Measurements from ENCODE around the gene CENPW.

CENPW gene

GRCh38 chr6:126339796-126340609 is at the start of gene CENPW:
CENPW (plus strand) TSS chr6:126340115; CDS start chr6:126340274, 159 bp downstream.
- TF ChIP-seq CTCF (IDR thresholded peaks at IDR 0.05; ENCODE audit: insufficient read depth, low read depth, low read length, missing control alignments), result peak; percentile 1
- peak within 1 kb of the TSS; percentile 96 for H3K4me3 ChIP-seq (ENCODE audit: low read depth, low read length)
- peak; percentile 90 for DNase-seq (ENCODE audit: low read depth)

- TF ChIP-seq CTCF (IDR thresholded peaks at IDR 0.05; ENCODE audit: insufficient read depth, low read depth, low read length, missing control alignments), result no peak
- H3K4me3 ChIP-seq (ENCODE audit: low read depth, low read length), result no peak overlapping the region
- no peak for DNase-seq (ENCODE audit: low read depth)
Measured at GRCh38 chr6:126293891-126294524, 45.9 kb upstream of the CENPW start.

DNA sequence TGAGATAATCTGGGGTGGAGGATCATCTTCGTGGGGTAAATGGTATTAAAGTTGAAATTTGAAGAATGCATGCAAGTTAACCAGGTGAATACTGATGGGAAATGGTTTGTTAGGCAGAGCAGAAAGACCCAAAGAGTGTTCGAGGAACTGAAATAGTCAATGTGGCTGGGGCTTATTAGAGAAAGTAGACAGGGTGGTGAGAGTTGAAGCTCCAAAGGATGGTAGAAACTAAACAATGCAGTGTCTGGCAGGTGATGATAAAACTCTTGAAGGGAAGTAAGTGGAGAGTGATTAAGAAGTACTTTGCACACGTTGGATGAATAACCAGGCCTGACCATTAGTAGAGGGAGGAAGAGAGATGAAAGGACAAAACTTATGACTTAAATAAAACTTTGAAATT is 39.8 kb upstream of the CENPW start:
- no peak for TF ChIP-seq CTCF (IDR thresholded peaks at IDR 0.05; ENCODE audit: insufficient read depth, low read depth, low read length, missing control alignments)

GRCh38 chr6:126300735-126301134 is 39.2 kb upstream of the CENPW start:
- peak; percentile 17 for DNase-seq (ENCODE audit: low read depth)

More for the DNA sequence above, 39.8 kb upstream of the CENPW start:
- DNase-seq (ENCODE audit: low read depth), result peak; percentile 14
- H3K4me3 ChIP-seq (ENCODE audit: low read depth, low read length), result no peak overlapping the region

GRCh38 chr6:126302191-126302590 is 37.7 kb upstream of the CENPW start:
- no peak for DNase-seq (ENCODE audit: low read depth)
- TF ChIP-seq CTCF (IDR thresholded peaks at IDR 0.05; ENCODE audit: insufficient read depth, low read depth, low read length, missing control alignments), result no peak

More at GRCh38 chr6:126300735-126301134, 39.2 kb upstream of the CENPW start:
- TF ChIP-seq CTCF (IDR thresholded peaks at IDR 0.05; ENCODE audit: insufficient read depth, low read depth, low read length, missing control alignments), result no peak
- no peak overlapping the region for H3K4me3 ChIP-seq (ENCODE audit: low read depth, low read length)

DNA sequence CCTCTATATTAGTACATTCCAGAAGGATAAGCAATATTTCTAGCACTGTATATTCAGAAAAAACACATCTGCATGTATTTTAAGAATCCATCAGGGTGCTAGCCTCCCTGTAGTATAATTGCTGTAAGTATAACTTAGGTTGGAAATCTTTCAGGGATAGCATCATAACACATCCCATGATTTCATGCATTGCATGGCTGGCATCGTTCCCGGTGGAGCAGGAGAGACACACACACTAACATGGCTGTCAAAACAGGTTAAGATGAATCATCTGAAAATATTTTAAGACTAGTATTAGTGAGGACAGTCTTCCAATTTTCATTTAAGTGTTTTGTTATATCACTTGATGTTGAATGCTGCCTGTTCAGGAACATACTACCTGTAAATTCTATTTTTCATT is 32.1 kb upstream of the CENPW start:
- TF ChIP-seq CTCF (IDR thresholded peaks at IDR 0.05; ENCODE audit: insufficient read depth, low read depth, low read length, missing control alignments), result no peak
- H3K4me3 ChIP-seq (ENCODE audit: low read depth, low read length), result no peak overlapping the region
- no peak for DNase-seq (ENCODE audit: low read depth)

More at GRCh38 chr6:126302191-126302590, 37.7 kb upstream of the CENPW start:
- H3K4me3 ChIP-seq (ENCODE audit: low read depth, low read length), result no peak overlapping the region

Data from GM12865 (cell line).